Trophoblast cell (in vitro differentiated cells and primary cell): Measurements from ENCODE around the gene ATXN1.
A peak's percentile ranks its signal among the peaks of the same experiment; 100 is the strongest.
"Not testable (repeated sequence)": the region's sequence is repeated elsewhere in the genome, so short reads cannot be mapped to it uniquely, and the experiment has no call there.

Experiments
- DNase-seq, 2 donors: peaks; one replicate each; pipeline ENCODE4 v3.0.0-alpha.2; 2016
- H2AFZ ChIP-seq: 2 replicates; pipeline ENCODE4 v1.6.1; 2013; ENCODE audit warnings: low read length, moderate library complexity, mild to moderate bottlenecking; ENCODE audit not compliant: insufficient read depth, poor library complexity
- H2AK5ac ChIP-seq: 2 replicates; pipeline ENCODE4 v1.6.1; 2013; ENCODE audit warnings: mild to moderate bottlenecking, low read length
- H2BK120ac ChIP-seq: 2 replicates; pipeline ENCODE4 v1.6.1; 2013; ENCODE audit warnings: low read length, mild to moderate bottlenecking, moderate library complexity; ENCODE audit not compliant: insufficient read depth, poor library complexity
- H2BK12ac ChIP-seq: 2 replicates; pipeline ENCODE4 v1.6.1; 2013; ENCODE audit warnings: mild to moderate bottlenecking, low read length, moderate library complexity
- H2BK5ac ChIP-seq: 2 replicates; pipeline ENCODE4 v1.6.1; 2013; ENCODE audit warnings: low read length, low read depth, moderate library complexity, mild to moderate bottlenecking; ENCODE audit not compliant: poor library complexity
- H3K14ac ChIP-seq: 2 replicates; pipeline ENCODE4 v1.6.1; 2013; ENCODE audit warnings: mild to moderate bottlenecking, low read length
- H3K18ac ChIP-seq: 2 replicates; pipeline ENCODE4 v1.6.1; 2013; ENCODE audit warnings: mild to moderate bottlenecking, low read length
- H3K23ac ChIP-seq: 2 replicates; pipeline ENCODE4 v1.6.1; 2013; ENCODE audit warnings: low read length
- H3K27ac ChIP-seq: 2 replicates; pipeline ENCODE4 v1.5.1; 2013; ENCODE audit warnings: low read depth, mild to moderate bottlenecking, inconsistent platforms, low read length, moderate library complexity
- H3K27me3 ChIP-seq: 2 replicates; pipeline ENCODE4 v1.6.1; 2013; ENCODE audit warnings: inconsistent platforms, mild to moderate bottlenecking, low read length, moderate library complexity; ENCODE audit not compliant: insufficient read depth
- H3K36me3 ChIP-seq, 2 experiments: 1 replicate in 1 of 2; 2 replicates in 1 of 2; pipeline ENCODE4 v1.6.1; 2013; ENCODE audit warnings: low read length in 2 of 2, mild to moderate bottlenecking in 2 of 2, moderate library complexity in 1 of 2; ENCODE audit not compliant: insufficient read depth in 2 of 2, control insufficient read depth in 1 of 2
- H3K4ac ChIP-seq: 2 replicates; pipeline ENCODE4 v1.6.1; 2013; ENCODE audit warnings: low read depth, mild to moderate bottlenecking, low read length, moderate library complexity
- H3K4me1 ChIP-seq, 2 experiments: 1 replicate in 1 of 2; 2 replicates in 1 of 2; pipeline ENCODE4 v1.6.1; 2013; ENCODE audit warnings: low read length in 2 of 2, mild to moderate bottlenecking in 2 of 2, moderate library complexity in 1 of 2; ENCODE audit not compliant: insufficient read depth in 2 of 2, control insufficient read depth in 1 of 2
- H3K4me2 ChIP-seq: 2 replicates; pipeline ENCODE4 v1.6.1; 2013; ENCODE audit warnings: inconsistent platforms, mild to moderate bottlenecking, low read length, moderate library complexity
- H3K4me3 ChIP-seq: 2 replicates; pipeline ENCODE4 v1.5.1; 2013; ENCODE audit warnings: mild to moderate bottlenecking, low read depth, low read length, inconsistent platforms
- H3K79me1 ChIP-seq: one replicate; pipeline ENCODE4 v1.6.1; 2013; ENCODE audit warnings: low read length
- H3K79me2 ChIP-seq: 2 replicates; pipeline ENCODE4 v1.6.1; 2013; ENCODE audit warnings: low read length, mild to moderate bottlenecking; ENCODE audit not compliant: control insufficient read depth, insufficient read depth, poor library complexity
- H3K9ac ChIP-seq: 2 replicates; pipeline ENCODE4 v1.6.1; 2013; ENCODE audit warnings: mild to moderate bottlenecking, low read length
- H3K9me3 ChIP-seq: 2 replicates; pipeline ENCODE4 v1.6.1; 2013; ENCODE audit warnings: low read depth, mild to moderate bottlenecking, control low read depth, inconsistent platforms, low read length; ENCODE audit not compliant: insufficient read depth
- H4K12ac ChIP-seq: 2 replicates; pipeline ENCODE4 v1.6.1; 2013; ENCODE audit warnings: low read depth, mild to moderate bottlenecking, low read length, moderate library complexity
- H4K8ac ChIP-seq: 2 replicates; pipeline ENCODE4 v1.6.1; 2013; ENCODE audit warnings: low read depth, mild to moderate bottlenecking, low read length, moderate library complexity
- H4K91ac ChIP-seq: one replicate; pipeline ENCODE4 v1.6.1; 2013; ENCODE audit warnings: low read depth, mild to moderate bottlenecking, low read length, moderate library complexity
- WGBS: extraction: QIAGEN DNeasy Blood & Tissue Kit; methylation state at CpG from one replicate; pipeline ENCODE4 v1.1.7; 2013; ENCODE audit warnings: missing lambda C conversion rate; ENCODE audit not compliant: insufficient read length, insufficient coverage; ENCODE audit errors: extremely low coverage; 5-methylcytosine and 5-hydroxymethylcytosine counted together

ATXN1 gene

DNA sequence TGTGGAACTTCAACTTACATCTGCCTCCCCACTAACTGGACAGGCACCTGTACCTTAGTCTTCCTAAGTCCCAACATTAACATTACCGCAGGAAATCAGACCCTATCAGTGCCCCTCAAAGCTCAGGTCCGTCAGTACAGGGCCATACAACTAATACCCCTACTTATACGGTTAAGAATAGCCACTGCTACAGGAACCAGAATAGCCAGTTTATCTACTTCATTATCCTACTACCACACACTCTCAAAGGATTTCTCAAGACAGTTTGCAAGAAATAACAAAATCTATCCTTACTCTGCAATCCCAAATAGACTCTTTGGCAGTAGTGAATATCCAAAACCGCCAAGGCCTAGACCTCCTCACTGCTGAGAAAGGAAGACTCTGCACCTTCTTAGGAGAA is 298.0 kb downstream of the ATXN1 start:
- WGBS, result no CpG with 5 or more reads among the region's 4 CpGs
- H2BK12ac ChIP-seq, H3K79me2 ChIP-seq, H2BK120ac ChIP-seq, H3K27me3 ChIP-seq, H2AFZ ChIP-seq, H3K4me2 ChIP-seq, H4K91ac ChIP-seq, H3K18ac ChIP-seq, H3K4me1 ChIP-seq, H3K36me3 ChIP-seq, H3K9ac ChIP-seq, H4K8ac ChIP-seq, H3K27ac ChIP-seq, H3K4ac ChIP-seq, H3K4me3 ChIP-seq, H4K12ac ChIP-seq, H2BK5ac ChIP-seq, H2AK5ac ChIP-seq, H3K23ac ChIP-seq, H3K14ac ChIP-seq, H3K9me3 ChIP-seq, H3K79me1 ChIP-seq: not testable (repeated sequence)
- DNase-seq, result peak in 1 of 2 donors; percentile 61

DNA sequence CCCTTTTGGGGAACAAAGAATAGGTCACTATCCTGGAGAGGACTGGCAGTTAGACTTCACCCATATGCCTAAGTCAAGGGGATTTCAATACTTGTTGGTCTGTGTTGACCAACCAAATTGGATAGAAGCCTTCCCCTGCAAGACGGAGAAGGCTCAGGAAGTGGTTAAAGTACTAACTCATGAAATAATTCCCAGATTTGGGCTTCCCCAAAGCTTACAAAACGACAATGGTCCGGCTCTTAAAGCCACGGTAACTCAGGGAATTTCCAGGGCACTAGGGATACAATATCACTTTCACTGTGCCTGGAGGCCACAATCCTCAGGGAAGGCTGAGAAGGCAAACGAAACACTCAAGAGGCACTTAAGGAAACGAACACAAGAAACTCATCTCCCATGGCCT is 299.8 kb downstream of the ATXN1 start:
- Histone ChIP-seq H3K4me3 (no peak overlapping the region), H2BK5ac (no peak overlapping the region), H4K12ac (no peak overlapping the region), H3K36me3 (no peaks in the 10 kb centered on the region), H4K91ac (no peak overlapping the region), H3K14ac (no peak overlapping the region), H3K9me3 (no peaks in the 10 kb centered on the region), H3K4me2 (no peak overlapping the region), H3K9ac (no peak overlapping the region), H3K27me3 (no peaks in the 10 kb centered on the region), H2AFZ (no peak overlapping the region), H2BK12ac (no peak overlapping the region), H3K79me2 (no peaks in the 10 kb centered on the region), H3K23ac (no peak overlapping the region), H3K4me1 (peaks cover 6 to 9% of the 10 kb centered on the region in 2 experiments), H3K79me1 (no peaks in the 10 kb centered on the region), H3K4ac (no peak overlapping the region), H3K18ac (no peak overlapping the region), H2BK120ac (no peak overlapping the region), H2AK5ac (no peak overlapping the region), H4K8ac (no peak overlapping the region), H3K27ac (no peak overlapping the region)
- WGBS, result no CpG with 5 or more reads among the region's 6 CpGs
- DNase-seq, result no peak

DNA sequence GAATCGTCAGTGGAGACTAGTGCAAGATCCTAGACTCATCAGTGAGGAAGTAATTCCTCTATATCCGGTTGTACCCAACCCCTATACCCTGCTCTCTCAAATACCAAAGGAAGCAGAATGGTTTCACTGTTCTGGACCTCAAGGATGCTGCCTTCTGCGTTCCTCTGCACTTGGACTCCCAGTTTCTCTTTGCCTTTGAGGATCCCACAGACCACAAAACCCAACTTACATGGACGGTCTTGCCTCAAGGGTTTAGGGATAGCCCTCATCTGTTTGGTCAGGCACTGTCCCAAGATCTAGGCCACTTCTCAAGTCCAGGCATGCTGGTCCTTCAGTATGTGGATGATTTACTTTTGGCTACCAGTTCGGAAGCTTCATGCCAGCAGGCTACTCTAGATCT is 301.8 kb downstream of the ATXN1 start:
- not testable (repeated sequence) for H3K9me3 ChIP-seq, H2AFZ ChIP-seq, H3K9ac ChIP-seq, H3K27me3 ChIP-seq, H2BK12ac ChIP-seq, H2BK5ac ChIP-seq, H4K91ac ChIP-seq, H3K27ac ChIP-seq, H2BK120ac ChIP-seq, DNase-seq, H2AK5ac ChIP-seq, H3K79me1 ChIP-seq, H3K14ac ChIP-seq, H3K23ac ChIP-seq, H3K4me1 ChIP-seq, H3K4ac ChIP-seq, H3K79me2 ChIP-seq, H3K4me2 ChIP-seq, H4K8ac ChIP-seq, H3K36me3 ChIP-seq, H3K18ac ChIP-seq, H4K12ac ChIP-seq, H3K4me3 ChIP-seq
- WGBS, result no CpG with 5 or more reads among the region's 5 CpGs

DNA sequence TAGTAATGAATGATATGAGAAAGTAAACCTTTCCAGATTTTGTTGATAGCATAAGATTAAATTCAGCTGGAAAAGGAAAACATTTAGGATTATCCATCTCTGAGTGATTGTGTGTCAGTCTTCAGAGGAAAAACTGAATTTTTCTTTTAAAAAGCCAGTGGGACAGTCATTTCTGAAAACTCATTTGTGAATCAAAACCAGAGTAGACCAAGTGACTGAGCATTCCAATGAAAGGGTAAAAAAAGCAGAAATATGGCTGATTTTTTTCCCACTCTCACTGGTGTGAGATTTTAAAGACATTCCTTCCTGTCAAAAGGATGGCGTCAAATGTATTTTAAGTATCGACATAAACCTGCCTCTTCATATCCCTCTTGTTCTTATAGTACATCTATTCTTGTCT is 308.9 kb downstream of the ATXN1 start:
- Histone ChIP-seq H4K8ac (no peak overlapping the region), H4K91ac (no peak overlapping the region), H3K79me2 (no peaks in the 10 kb centered on the region), H3K4me3 (no peak overlapping the region), H3K4ac (no peak overlapping the region), H3K4me2 (no peak overlapping the region), H3K27me3 (no peaks in the 10 kb centered on the region), H2BK120ac (no peak overlapping the region), H2BK5ac (no peak overlapping the region), H3K79me1 (no peaks in the 10 kb centered on the region), H3K4me1 (no peaks in the 10 kb centered on the region), H3K36me3 (peaks cover 2% of the 10 kb centered on the region in 2 experiments), H2AK5ac (no peak overlapping the region), H3K23ac (no peak overlapping the region), H3K9ac (no peak overlapping the region), H2BK12ac (no peak overlapping the region), H3K9me3 (no peaks in the 10 kb centered on the region), H4K12ac (no peak overlapping the region), H3K27ac (no peak overlapping the region), H2AFZ (no peak overlapping the region), H3K18ac (no peak overlapping the region), H3K14ac (no peak overlapping the region)
- no CpG with 5 or more reads among the region's 2 CpGs for WGBS
- DNase-seq, result no peak
